Glomerular visceral epithelial cell (primary cell): ENCODE data around the gene TMIGD3.
"Not testable (repeated sequence)": the region's sequence is repeated elsewhere in the genome, so short reads cannot be mapped to it uniquely, and the experiment has no call there.

Source experiments
- DNase-seq: peaks from one replicate; pipeline ENCODE4 v3.0.0-alpha.2; 2016; ENCODE audit errors: extremely low spot score

TMIGD3 gene

DNA sequence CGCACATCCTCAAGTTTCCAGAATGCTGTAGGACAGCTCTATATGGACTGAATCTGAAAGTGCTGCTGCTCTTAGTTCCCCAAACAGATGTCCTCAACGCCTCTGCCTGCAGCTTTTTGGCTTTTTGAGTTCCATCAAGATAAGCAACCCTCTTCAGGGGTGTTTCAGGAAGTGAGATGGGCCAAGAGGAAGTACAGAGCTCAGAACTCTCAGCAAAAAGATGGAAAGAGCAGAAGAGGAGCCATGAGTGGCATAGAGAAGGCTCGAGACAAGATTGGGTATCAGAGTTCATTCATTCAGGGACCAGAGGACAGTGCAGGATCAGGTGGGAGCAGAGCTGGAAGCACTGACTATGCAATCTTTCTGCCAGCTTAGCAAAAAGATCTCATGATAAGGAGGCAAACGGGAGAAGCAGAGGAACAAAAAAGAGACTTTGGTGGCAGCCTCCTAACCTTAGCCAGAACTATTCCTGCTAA is at the start of gene TMIGD3, which contains the start of gene ADORA3:
TSS of gene TMIGD3 (minus strand) at position 49 of the 476 bp plus-strand sequence. CDS start 279 bp downstream, outside the sequence.
TSS of gene ADORA3 (minus strand) at position 49 of the 476 bp plus-strand sequence. CDS start 279 bp downstream, outside the sequence.
- DNase-seq, result no peak

DNA sequence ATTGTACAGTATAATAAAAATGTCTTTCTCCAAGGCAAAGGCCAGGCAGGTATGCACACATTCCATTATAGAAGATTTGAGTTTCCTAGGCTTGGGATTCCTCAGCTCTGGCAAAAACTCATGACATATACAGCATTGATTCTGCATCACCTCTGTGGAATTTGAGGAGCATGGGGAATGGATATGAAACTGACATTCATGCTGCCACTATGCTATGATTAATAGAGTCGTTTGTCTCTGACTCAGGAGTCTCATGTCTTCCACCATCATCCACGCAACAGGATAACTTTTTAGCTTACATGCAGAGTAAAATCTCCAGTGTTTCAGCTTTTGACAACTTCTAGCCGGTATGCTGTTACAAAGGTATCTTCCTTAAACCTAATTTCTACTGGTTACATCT is 49.8 kb upstream of the TMIGD3 start:
- peak; percentile 73 for DNase-seq

- DNase-seq, result no peak
These were observed 49.2 kb upstream of the TMIGD3 start for GRCh38 chr1:111552587-111552986.

DNA sequence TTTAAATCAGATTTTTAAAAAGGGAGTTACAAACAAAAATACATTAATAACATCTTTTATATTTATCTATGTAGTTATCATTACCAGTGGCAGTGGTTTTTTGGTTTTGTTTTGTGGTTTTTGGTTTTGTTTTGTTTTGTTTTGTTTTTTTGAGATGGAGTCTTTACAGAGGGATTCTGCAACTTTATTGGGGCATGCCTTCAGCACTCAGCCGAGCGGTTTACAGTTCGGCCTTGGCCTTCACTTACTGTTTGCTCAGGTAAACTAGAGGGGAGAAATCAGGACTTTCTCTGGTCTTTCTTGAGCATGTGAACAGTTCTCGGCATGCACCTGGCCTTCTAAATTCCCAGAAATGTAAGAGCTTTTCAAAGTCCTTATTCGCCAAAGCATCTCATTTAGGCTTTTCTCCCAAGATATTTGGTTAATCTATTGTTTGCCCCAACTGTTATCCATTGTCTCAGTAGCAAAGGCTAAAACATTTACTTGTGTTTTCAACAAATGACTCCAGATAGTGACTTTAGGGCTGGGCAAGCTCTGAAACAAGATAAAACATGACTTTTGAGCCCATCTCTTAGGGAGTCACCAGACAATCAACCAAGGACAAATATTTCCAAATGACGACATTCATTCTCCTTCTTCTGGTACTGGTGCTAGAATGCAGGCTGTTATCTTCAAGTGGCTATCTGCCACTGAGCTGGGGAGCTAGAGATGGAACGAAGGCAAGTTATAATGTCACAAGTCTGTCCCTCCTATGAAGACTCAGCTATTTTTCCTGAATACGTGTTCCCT is 48.4 kb upstream of the TMIGD3 start:
- DNase-seq, result no peak

- not testable (repeated sequence) for DNase-seq
These were observed 44.4 kb upstream of the TMIGD3 start for GRCh38 chr1:111547786-111548185.

DNA sequence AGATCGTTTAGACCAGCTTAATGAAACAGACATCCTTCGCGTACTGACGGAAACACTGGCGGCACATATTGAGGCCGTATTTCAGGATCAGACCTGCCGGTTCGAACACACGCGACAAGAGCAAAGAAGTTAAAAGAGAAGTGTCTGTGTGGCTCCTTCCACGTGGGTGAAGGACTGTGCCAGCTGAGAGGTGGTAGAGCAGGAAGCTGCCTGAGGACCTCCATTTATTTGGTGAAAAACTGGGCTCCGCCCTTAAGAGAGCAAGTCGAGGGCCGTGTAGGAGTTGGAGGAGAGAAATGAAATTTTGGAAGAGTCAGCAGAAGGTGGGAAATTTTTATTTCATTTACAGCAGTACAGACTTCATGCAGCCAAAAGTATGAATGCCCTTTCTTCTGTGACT is 38.8 kb upstream of the TMIGD3 start:
- peak; percentile 5 for DNase-seq

- peak; percentile 68 for DNase-seq
These were observed 38.3 kb upstream of the TMIGD3 start for GRCh38 chr1:111541721-111542120.

DNA sequence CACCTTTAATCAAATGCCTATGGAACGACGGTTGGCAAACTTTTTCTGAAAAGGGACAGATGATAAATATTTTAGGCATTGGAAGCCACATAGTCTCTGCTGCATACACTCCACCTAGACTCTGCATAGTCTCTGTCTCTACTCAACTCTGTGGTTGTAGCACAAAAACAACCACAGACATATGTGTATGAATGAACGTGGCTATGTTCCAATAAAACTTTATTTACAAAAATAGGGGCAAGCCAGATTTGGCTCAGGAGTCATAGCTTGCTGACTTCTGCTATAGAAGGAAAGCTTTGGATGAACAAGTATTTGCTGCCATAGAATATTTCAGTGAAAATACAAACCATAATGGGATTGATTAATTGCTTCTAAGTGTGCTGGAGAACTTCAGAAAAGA is 37.5 kb upstream of the TMIGD3 start:
- DNase-seq, result no peak

- DNase-seq, result peak; percentile 87
These were observed 35.1 kb upstream of the TMIGD3 start for GRCh38 chr1:111538343-111539025.

DNA sequence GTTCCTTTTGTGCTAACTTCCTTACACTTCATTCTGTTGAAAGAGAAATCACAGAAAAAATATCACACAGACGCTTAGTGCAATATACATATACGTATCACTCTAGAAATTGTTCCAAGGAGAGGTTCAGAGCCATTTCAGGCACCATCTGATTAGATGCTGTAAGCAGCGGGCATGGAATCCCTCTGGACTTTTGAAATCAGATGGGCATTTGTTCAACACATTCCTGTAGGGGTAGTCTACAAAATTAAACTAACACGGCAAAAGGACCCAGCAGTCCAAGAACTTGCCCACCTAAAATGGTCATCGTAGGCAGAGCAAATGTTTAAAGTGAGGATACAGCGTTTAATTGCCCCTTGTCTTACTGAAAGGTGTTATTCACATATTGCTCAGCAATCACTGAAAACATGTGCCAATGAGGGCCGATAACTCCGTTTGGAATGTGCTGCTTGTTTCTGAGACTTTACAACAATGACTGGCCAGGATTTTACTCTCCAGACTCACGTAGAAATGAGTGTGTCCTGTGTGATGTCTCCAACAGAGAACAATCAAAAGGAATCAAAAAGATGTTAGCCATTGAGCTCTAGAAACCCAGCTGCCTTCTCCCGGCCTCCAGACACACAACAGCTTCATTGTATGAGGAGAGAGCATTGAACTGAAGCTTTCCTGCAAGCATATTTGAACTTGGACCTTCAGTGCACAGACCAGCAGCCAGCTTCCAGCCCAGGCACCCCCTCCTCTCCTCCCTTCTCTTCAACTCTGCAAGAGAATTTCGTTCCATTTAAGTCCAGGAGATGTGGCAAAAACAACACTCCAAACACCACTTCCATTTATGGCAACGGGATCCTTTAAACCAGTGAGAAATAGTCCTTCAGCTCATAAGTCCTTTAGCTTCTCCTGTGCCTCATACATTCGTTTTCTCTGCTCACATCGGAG is 32.1 kb upstream of the TMIGD3 start:
- DNase-seq, result no peak

DNA sequence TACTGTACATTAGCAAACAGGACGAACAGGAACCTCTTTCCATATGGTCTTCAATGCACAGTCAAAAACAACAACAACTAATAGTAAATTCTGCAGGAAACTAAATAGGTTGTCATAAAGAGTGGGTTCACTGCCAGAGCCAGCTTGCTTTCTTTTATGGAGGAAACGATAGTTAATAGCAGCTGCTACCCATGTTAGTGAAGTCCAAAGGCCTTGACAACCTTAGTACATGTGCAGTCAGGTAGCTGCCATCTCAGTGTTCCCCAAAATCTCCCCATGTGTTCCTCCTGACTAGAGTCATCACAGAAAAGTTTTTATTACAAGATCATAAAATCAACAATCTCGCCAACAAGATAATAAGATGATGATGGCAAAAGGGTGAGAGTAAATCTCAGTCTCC is 16.6 kb upstream of the TMIGD3 start:
- DNase-seq, result no peak

- no peak for DNase-seq
These were observed 14.2 kb upstream of the TMIGD3 start for GRCh38 chr1:111517469-111518225.

GRCh38 chr1:111516005-111516535 is 12.6 kb upstream of the TMIGD3 start:
- DNase-seq, result peak; percentile 52

DNA sequence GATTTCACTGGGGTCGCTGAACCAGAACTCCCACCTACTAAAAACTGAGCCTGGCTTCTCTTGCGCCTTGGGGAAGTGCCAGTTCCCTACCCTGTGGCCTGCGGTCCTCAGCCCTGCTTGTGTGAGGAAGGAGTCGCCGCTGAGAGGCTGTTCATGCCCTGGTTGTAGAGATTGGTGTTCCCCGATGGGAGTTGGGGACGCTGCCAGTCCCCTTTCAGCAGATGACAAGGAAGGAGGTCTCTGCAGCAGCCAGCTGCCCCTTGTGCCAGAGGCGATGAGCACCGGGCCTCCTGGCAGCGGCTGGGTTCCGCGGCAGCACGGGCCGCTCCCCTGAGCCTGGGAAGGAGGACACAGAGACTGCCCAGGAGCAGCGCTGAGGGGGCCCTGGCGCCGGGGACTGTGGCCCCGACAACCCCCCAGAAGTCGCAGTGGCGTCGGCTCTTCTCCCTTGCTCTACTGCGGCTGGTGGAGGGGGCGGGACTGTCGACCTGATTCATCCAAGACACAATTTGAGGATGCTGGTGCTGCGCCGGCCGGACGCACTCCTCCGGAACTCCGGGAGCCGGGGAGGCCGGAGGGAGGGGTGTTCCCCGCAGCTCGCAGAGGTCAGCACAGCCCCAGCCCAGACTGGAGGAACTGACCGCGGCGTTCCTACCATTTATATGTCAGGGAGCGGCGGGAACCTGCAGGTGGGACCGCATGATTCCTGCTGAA is 12.0 kb upstream of the TMIGD3 start:
- DNase-seq, result peak; percentile 65

GRCh38 chr1:111513410-111514020 is 10.1 kb upstream of the TMIGD3 start:
- DNase-seq, result no peak

DNA sequence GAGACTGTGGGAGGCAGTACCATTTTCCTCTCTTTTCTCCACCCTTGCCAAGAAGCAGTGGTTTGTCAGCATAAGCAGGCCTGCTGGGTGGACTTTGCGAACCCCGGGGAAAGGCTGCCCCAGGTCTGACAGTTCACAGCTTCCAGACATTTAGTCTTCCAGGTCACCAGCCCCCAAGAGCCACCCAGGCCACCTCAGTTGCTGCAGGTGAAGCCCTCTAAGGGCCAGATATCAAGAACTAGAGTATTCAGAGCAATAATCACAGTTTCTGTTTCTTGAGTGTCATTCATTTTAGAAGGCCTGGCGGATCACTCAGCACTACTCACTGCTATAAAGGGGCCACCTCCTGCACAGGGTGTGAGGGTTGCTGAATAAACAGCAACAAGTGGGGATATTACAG is 9.5 kb upstream of the TMIGD3 start:
- DNase-seq, result no peak

- no peak for DNase-seq
These were observed 8.9 kb upstream of the TMIGD3 start for GRCh38 chr1:111512132-111512889.

DNA sequence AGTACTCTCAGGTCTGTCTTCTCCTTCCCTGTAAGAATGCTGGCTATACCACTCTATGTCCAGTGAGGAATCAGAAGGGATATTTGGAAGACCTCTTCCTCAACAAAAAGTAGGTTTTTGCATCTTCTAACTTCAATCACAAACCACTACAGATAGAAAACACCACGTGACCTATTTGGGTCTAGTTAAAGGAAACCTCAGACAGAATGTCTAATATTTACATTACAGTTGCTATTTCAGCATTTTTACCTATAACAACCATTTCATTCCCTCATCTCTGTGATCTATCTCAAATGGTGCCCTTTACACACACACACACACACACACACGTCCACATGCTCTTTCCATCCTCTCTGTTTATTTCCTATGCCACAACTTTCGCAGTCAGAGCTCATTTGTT is 7.9 kb upstream of the TMIGD3 start:
- DNase-seq, result no peak

DNA sequence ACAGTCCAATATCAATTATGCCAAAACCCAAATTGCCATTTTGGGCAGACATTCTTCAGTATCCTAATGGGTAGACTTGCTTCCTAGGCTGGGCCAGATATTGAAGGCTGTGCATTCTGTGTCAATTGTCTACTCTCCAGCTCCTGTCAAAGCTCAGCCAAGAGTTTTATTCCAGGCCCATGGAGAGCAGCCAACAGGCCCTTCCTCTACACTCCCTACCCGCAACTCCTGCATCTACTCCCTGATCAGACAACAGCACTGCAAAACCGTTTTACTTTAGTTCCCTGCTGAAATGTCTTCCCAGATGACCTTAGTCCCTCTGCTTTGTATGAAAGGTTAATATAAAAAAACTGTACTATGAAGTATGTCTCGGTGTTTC is 6.6 kb upstream of the TMIGD3 start:
- no peak for DNase-seq
